SU-DHL-6 (cell line): Measurements from ENCODE around the gene TUBA4A.

Experiments
- H2AFZ ChIP-seq: fragments of 200-600 bp; sonication (generic); 2 replicates; pipeline ENCODE4 v1.6.1; 2014; ENCODE audit warnings: low read depth, mild to moderate bottlenecking, moderate library complexity, mixed read lengths, antibody characterized with exemption, low read length; ENCODE audit not compliant: severe bottlenecking
- H3F3A ChIP-seq: fragments of 200-600 bp; shearing (Covaris generic); 2 replicates; pipeline ENCODE4 v1.6.0; 2016; ENCODE audit warnings: antibody characterized with exemption, mild to moderate bottlenecking; ENCODE audit not compliant: insufficient read depth
- H3K27ac ChIP-seq: fragments of 200-600 bp; sonication (generic); 2 replicates; pipeline ENCODE4 v1.5.1; 2016; ENCODE audit warnings: low read depth, mild to moderate bottlenecking, low read length, moderate library complexity, mixed read lengths
- H3K27me3 ChIP-seq: fragments of 200-600 bp; sonication (generic), shearing (Covaris generic); 2 replicates; pipeline ENCODE4 v1.6.0; 2014; ENCODE audit warnings: mild to moderate bottlenecking, low read length
- H3K36me3 ChIP-seq: fragments of 200-600 bp; sonication (generic); 2 replicates; pipeline ENCODE4 v1.6.1; 2014; ENCODE audit warnings: mild to moderate bottlenecking, low read length, mixed read lengths
- H3K4me2 ChIP-seq: fragments of 300-600, 200-600 bp; shearing (Covaris generic), sonication (generic); 2 replicates; pipeline ENCODE4 v1.6.0; 2014; ENCODE audit warnings: low read length, low read depth, mild to moderate bottlenecking; ENCODE audit not compliant: poor library complexity, severe bottlenecking
- H3K4me3 ChIP-seq: fragments of 200-600 bp; sonication (generic); 2 replicates; pipeline ENCODE4 v1.5.1; 2014; ENCODE audit warnings: antibody characterized with exemption, low read length, mild to moderate bottlenecking, mixed read lengths; ENCODE audit not compliant: insufficient read depth, poor library complexity, severe bottlenecking
- H3K79me2 ChIP-seq: fragments of 200-600 bp; sonication (generic); 2 replicates; pipeline ENCODE4 v1.6.1; 2014; ENCODE audit warnings: mild to moderate bottlenecking, low read length, moderate library complexity; ENCODE audit not compliant: insufficient read depth
- H3K9ac ChIP-seq: fragments of 200-600 bp; sonication (generic); 2 replicates; pipeline ENCODE4 v1.7.0; 2014; ENCODE audit warnings: mild to moderate bottlenecking, low read length
- H3K9me2 ChIP-seq: fragments of 200-600 bp; sonication (generic); replicated peaks from 2 replicates; pipeline ENCODE4 v1.6.1; 2014; ENCODE audit warnings: low read length; ENCODE audit not compliant: insufficient read depth
- H3K9me3 ChIP-seq: fragments of 200-600 bp; sonication (generic); 2 replicates; pipeline ENCODE4 v1.6.1; 2014; ENCODE audit warnings: low read length, mixed read lengths; ENCODE audit not compliant: insufficient read depth
- H4K20me1 ChIP-seq: fragments of 200-600 bp; sonication (generic); 2 replicates; pipeline ENCODE4 v1.6.1; 2014; ENCODE audit warnings: low read depth, mild to moderate bottlenecking, antibody characterized with exemption, low read length, moderate library complexity, mixed read lengths
- EZH2phosphoT487 ChIP-seq: fragments of 200-600 bp; sonication (generic), shearing (Covaris generic); conservative IDR thresholded peaks from 2 replicates; pipeline ENCODE4 v1.6.1; 2018; ENCODE audit warnings: mild to moderate bottlenecking, antibody characterized with exemption, low read length, moderate library complexity, mixed read lengths
- TF ChIP-seq, protein P1 (sequence below): fragments of 200-600 bp; sonication (generic); IDR thresholded peaks from one replicate; pipeline ENCODE4 v1.5.1; 2017; ENCODE audit warnings: antibody characterized with exemption, mild to moderate bottlenecking, low read length, moderate library complexity; ENCODE audit not compliant: insufficient read depth, poor library complexity, severe bottlenecking

TUBA4A gene

DNA sequence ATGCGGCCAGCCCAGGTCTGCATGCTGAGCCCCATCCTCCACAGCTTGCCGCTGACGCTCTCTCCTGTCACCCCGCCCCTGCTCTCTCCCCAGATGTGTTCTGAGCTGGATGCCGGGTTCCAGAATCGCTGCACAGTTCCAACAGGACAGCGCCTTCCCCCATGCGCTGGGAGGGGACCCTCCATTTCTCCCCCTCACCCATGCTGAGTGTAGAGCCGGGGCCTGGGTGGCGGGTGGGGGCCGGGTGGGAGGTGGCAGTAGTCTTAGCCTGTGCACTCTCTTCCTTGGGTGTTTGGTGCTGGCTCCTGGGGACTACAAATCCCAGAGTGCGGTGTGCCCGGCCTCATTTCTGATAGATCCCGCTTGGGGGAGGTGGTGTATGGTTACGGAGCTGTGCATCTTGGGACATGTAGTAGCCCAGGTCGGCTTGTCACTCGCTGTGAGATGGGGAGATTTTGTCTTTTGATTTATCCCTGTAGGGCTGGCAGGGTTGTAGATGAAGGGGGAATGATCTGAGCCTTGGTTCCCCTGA, 32.2 kb upstream of the TUBA4A start:
- Histone ChIP-seq H4K20me1 (no peaks in the 10 kb centered on the region), H2AFZ (no peak overlapping the region), H3K27ac (no peak overlapping the region), H3K4me2 (no peak overlapping the region), H3K9me2 (no peaks in the 10 kb centered on the region), H3K9ac (no peak overlapping the region), H3K27me3 (no peaks in the 10 kb centered on the region), H3K36me3 (no peaks in the 10 kb centered on the region), H3K9me3 (no peaks in the 10 kb centered on the region), H3F3A (no peaks in the 10 kb centered on the region), H3K79me2 (no peaks in the 10 kb centered on the region), H3K4me3 (no peak overlapping the region)
- TF ChIP-seq, protein P1, sequence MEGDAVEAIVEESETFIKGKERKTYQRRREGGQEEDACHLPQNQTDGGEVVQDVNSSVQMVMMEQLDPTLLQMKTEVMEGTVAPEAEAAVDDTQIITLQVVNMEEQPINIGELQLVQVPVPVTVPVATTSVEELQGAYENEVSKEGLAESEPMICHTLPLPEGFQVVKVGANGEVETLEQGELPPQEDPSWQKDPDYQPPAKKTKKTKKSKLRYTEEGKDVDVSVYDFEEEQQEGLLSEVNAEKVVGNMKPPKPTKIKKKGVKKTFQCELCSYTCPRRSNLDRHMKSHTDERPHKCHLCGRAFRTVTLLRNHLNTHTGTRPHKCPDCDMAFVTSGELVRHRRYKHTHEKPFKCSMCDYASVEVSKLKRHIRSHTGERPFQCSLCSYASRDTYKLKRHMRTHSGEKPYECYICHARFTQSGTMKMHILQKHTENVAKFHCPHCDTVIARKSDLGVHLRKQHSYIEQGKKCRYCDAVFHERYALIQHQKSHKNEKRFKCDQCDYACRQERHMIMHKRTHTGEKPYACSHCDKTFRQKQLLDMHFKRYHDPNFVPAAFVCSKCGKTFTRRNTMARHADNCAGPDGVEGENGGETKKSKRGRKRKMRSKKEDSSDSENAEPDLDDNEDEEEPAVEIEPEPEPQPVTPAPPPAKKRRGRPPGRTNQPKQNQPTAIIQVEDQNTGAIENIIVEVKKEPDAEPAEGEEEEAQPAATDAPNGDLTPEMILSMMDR, result no peak
- no peak for TF ChIP-seq EZH2phosphoT487

DNA sequence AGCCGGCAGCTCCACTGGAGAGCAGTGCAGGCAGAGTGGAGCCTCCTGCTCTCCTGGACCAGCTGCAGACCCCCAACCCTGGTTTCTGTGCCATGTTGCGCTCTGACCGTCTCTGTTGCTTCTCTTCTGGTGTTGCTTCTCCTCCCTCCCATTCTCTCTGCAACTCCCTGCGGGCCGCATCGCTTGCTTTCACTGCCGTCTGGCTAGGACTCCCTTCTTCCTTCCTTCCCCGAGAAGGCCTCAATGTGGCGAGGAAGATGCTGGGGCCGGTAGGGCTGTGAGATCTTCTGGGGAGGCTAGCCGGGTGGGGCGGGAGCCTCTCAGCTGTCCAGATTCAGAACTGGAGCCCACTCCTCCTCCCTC, 31.6 kb upstream of the TUBA4A start:
- no peaks in the 10 kb centered on the region for H3K27me3 ChIP-seq
- no peaks in the 10 kb centered on the region for H3F3A ChIP-seq
- no peak overlapping the region for H3K4me2 ChIP-seq
- H3K9me2 ChIP-seq, result no peaks in the 10 kb centered on the region
- H3K36me3 ChIP-seq, result no peaks in the 10 kb centered on the region
- no peak overlapping the region for H2AFZ ChIP-seq
- H3K4me3 ChIP-seq, result no peak overlapping the region
- H3K79me2 ChIP-seq, result no peaks in the 10 kb centered on the region
- H3K27ac ChIP-seq, result no peak overlapping the region
- no peak overlapping the region for H3K9ac ChIP-seq
- H3K9me3 ChIP-seq, result no peaks in the 10 kb centered on the region
- TF ChIP-seq, protein P1, result no peak
- TF ChIP-seq EZH2phosphoT487, result no peak
- no peaks in the 10 kb centered on the region for H4K20me1 ChIP-seq

DNA sequence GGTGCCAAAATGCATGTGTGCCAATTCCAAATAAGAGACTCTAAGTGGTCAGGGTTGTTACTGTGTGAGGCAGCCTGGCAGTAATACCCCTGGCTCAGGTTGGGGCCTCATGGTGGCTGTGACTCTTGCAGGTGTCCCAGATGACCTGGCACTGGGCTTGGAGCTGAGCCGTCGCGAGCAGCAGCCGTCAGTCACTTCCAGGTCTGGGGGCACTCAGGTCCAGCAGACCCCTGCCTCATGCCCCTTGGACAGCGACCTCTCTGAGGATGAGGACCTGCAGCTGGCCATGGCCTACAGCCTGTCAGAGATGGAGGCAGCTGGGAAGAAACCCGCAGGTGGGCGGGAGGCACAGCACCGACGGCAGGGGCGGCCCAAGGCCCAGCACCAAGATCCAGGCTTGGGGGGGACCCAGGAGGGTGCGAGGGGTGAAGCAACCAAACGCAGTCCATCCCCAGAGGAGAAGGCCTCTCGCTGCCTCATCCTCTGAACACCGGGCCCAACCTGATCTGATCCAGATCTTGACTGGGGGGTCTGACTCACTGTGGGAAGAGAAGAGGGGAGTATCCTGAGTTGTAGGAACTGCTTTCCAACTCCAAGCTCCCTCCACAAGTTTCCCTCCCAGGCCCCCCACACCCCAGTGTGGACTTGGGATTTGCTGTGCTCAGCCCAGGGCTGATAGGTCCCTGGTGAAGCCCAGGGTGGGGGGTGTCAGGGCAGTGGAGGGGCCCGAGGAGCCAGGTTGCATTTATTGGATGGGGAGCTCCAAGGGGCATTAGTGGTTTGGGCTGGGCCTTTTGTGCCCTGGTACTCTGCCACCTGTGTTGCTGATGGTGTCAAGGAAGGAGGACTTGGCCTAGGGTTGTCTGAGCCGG, 31.0 kb upstream of the TUBA4A start:
- Histone ChIP-seq H2AFZ (no peak overlapping the region), H3K27ac (no peak overlapping the region), H3K9ac (no peak overlapping the region), H3K9me3 (no peaks in the 10 kb centered on the region), H3F3A (no peaks in the 10 kb centered on the region), H3K4me2 (no peak overlapping the region), H3K27me3 (no peaks in the 10 kb centered on the region), H4K20me1 (no peaks in the 10 kb centered on the region), H3K4me3 (no peak overlapping the region), H3K9me2 (no peaks in the 10 kb centered on the region), H3K36me3 (no peaks in the 10 kb centered on the region), H3K79me2 (no peaks in the 10 kb centered on the region)
- TF ChIP-seq, protein P1, result no peak
- no peak for TF ChIP-seq EZH2phosphoT487
